ENCODE results near the gene CLEC2B.

The CLEC2B gene

DNA sequence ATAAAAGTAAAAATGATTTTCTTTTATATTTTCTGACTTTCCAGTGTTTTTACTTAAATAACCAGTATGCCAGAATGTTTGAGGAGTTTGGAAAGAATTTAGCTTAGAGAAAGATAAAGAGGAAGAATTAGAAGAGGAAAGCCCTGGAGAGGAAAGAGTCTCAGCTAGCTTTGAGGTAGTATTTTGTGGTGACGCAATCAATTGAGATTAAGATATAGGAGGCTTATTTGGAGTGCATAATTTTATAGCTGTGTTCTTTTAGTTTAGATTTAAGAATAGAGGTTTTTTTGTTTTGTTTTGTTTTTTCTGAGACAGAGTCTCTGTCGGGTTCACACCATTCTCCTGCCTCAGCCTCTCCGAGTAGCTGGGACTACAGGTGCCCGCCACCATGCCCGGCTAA, 18.1 kb downstream of the CLEC2B start:
- no peaks in the 10 kb centered on the region for H3K4me1 ChIP-seq
- H3K9me3 ChIP-seq: no peaks in the 10 kb centered on the region
- DNase-seq: no peak
- peaks cover 8% of the 10 kb centered on the region; the same call in 1 of the 2 replicates for H3K27me3 ChIP-seq
- no peak for TF ChIP-seq CTCF (IDR thresholded peaks at IDR 0.05; ENCODE audit: low read depth, low read length)
- H3K36me3 ChIP-seq: no peaks in the 10 kb centered on the region
- no peak overlapping the region for H3K4me3 ChIP-seq (ENCODE audit: low read depth, low read length)

- Histone ChIP-seq H3K27me3 (no peaks in the 10 kb centered on the region; the same call in 1 of the 2 replicates), H3K4me3 (ENCODE audit: low read depth, low read length) (no peak overlapping the region), H3K36me3 (no peaks in the 10 kb centered on the region), H3K9me3 (no peaks in the 10 kb centered on the region), H3K4me1 (no peaks in the 10 kb centered on the region)
- no peak for DNase-seq
- no peak for TF ChIP-seq CTCF (IDR thresholded peaks at IDR 0.05; ENCODE audit: low read depth, low read length)
These were observed 20.3 kb downstream of the CLEC2B start for GRCh38 chr12:9848899-9849298.

DNA sequence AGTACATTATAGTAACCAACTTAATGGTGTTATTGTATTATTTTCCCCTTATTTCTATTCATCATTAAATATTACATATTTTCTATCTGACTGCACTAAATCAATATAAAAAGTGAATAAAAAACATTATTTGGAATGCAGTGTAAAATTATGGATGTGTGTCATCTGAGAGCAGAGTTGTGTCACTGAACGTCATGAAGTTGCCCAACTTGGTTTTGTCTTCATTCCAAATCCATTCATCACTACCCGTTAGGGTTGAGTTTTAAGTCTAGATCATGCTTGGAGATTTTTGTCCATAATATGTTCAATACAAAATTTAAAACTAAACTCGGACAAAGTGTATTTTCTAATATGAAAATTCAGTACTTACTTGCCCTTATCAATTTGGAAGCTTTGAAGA, 25.7 kb downstream of the CLEC2B start:
- DNase-seq: no peak
- H3K9me3 ChIP-seq: no peaks in the 10 kb centered on the region
- TF ChIP-seq CTCF (IDR thresholded peaks at IDR 0.05; ENCODE audit: low read depth, low read length): no peak

DNA sequence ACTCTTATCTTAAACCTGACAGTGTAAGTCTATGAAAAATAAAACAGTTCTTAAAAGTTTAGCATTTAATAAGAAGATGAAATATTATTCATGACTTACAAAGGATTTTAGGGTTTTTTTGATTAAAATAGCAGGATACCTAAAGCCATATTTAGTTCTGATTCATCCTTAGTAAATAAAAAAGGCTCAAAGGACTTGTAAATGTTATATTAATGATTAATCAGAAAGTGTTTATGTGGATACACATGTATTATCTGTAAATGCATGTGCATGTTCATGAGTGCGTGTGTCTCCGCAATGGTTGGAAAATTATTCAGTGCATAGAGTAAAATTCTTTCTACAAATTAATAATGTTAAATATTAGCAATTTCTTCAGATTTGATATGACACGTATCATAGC, 37.4 kb downstream of the CLEC2B start:
- no peak for DNase-seq

More for the DNA sequence above, 25.7 kb downstream of the CLEC2B start:
- H3K36me3 ChIP-seq: no peaks in the 10 kb centered on the region
- no peaks in the 10 kb centered on the region for H3K4me1 ChIP-seq
- H3K27me3 ChIP-seq: no peaks in the 10 kb centered on the region; the same call in 1 of the 2 replicates
- no peak overlapping the region for H3K4me3 ChIP-seq (ENCODE audit: low read depth, low read length)

GRCh38 chr12:9829982-9830381, 39.2 kb downstream of the CLEC2B start:
- TF ChIP-seq CTCF (IDR thresholded peaks at IDR 0.05; ENCODE audit: low read depth, low read length): no peak
- no peak overlapping the region for H3K4me3 ChIP-seq (ENCODE audit: low read depth, low read length)

More for the DNA sequence above, 37.4 kb downstream of the CLEC2B start:
- Histone ChIP-seq H3K9me3 (no peaks in the 10 kb centered on the region), H3K27me3 (peaks cover 10% of the 10 kb centered on the region; the same call in 1 of the 2 replicates), H3K36me3 (no peaks in the 10 kb centered on the region), H3K4me1 (no peaks in the 10 kb centered on the region), H3K4me3 (ENCODE audit: low read depth, low read length) (no peak overlapping the region)
- no peak for TF ChIP-seq CTCF (IDR thresholded peaks at IDR 0.05; ENCODE audit: low read depth, low read length)

DNA sequence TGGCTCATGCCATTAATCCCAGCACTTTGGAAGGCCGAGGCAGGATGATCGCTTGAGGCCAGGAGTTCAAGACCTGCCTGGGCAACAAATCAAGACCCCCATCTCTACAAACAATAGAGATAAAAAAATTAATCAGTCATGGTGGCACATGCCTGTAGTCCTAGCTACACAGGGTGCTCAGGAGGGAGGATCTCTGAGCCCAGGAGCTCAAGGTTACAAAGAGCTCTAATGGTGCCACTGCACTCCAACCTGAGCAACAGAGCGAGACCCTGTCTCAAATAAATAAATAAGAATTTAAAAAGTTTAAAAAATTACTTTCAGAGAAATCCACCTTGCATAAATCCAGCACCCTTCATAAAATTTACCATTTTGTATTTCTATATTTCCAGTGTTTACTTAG, 39.7 kb downstream of the CLEC2B start:
- no peaks in the 10 kb centered on the region for H3K36me3 ChIP-seq
- no peak overlapping the region for H3K4me3 ChIP-seq (ENCODE audit: low read depth, low read length)
- H3K27me3 ChIP-seq: peaks cover 10% of the 10 kb centered on the region; the same call in 1 of the 2 replicates
- no peaks in the 10 kb centered on the region for H3K9me3 ChIP-seq
- no peak for DNase-seq
- H3K4me1 ChIP-seq: no peaks in the 10 kb centered on the region
- TF ChIP-seq CTCF (IDR thresholded peaks at IDR 0.05; ENCODE audit: low read depth, low read length): no peak

More at GRCh38 chr12:9829982-9830381, 39.2 kb downstream of the CLEC2B start:
- H3K4me1 ChIP-seq: no peaks in the 10 kb centered on the region
- H3K27me3 ChIP-seq: peaks cover 10% of the 10 kb centered on the region; the same call in 1 of the 2 replicates
- no peaks in the 10 kb centered on the region for H3K36me3 ChIP-seq
- no peaks in the 10 kb centered on the region for H3K9me3 ChIP-seq
- DNase-seq: no peak

All from BE2C (cell line).